Liver (tissue), 9 donors: ENCODE measurements around the gene KPNA5. TPM values are rescaled to one million over a fixed set of nuclear protein-coding genes. Genes with fewer than 3 reads are reported as not detected.

ENCODE experiments used
- DNase-seq: peaks from one replicate; pipeline ENCODE4 v3.0.0-alpha.2; 2017; ENCODE audit warnings: low spot score
- H3K27ac ChIP-seq, 2 donors: one replicate each; pipeline ENCODE4 v1.7.0; 2013; ENCODE audit warnings: inconsistent platforms in 2 of 2, low read length in 2 of 2, control low read depth in 1 of 2, low read depth in 1 of 2, mild to moderate bottlenecking in 1 of 2
- H3K27me3 ChIP-seq, 4 donors: one replicate each; pipeline versions ENCODE4 v1.6.1 to v1.7.0; 2013; ENCODE audit warnings: low read length in 3 of 4, inconsistent platforms in 1 of 4, mild to moderate bottlenecking in 1 of 4, moderate library complexity in 1 of 4; ENCODE audit not compliant: control insufficient read depth in 4 of 4, insufficient read depth in 4 of 4
- H3K36me3 ChIP-seq, 4 donors: one replicate each; pipeline versions ENCODE4 v1.6.1 to v1.7.0; 2013; ENCODE audit warnings: low read length in 3 of 4, mild to moderate bottlenecking in 3 of 4, low read depth in 1 of 4, moderate library complexity in 1 of 4; ENCODE audit not compliant: control insufficient read depth in 4 of 4, insufficient read depth in 3 of 4
- H3K4me1 ChIP-seq, 4 donors: one replicate each; pipeline versions ENCODE4 v1.6.1 to v1.7.0; 2013; ENCODE audit warnings: low read length in 3 of 4, mild to moderate bottlenecking in 3 of 4, moderate library complexity in 1 of 4; ENCODE audit not compliant: control insufficient read depth in 4 of 4, insufficient read depth in 4 of 4
- H3K4me3 ChIP-seq, 3 donors: one replicate each; pipeline versions ENCODE4 v1.6.1 to v1.7.0; 2013; ENCODE audit warnings: low read length in 3 of 3, control low read depth in 1 of 3, low read depth in 1 of 3, mild to moderate bottlenecking in 1 of 3
- H3K9ac ChIP-seq, 2 donors: one replicate each; pipeline ENCODE4 v1.7.0; 2013; ENCODE audit warnings: low read length in 2 of 2, mild to moderate bottlenecking in 2 of 2, moderate library complexity in 2 of 2, control low read depth in 1 of 2, low read depth in 1 of 2
- H3K9me3 ChIP-seq, 4 donors: one replicate each; pipeline versions ENCODE4 v1.6.1 to v1.7.0; 2013; ENCODE audit warnings: low read length in 3 of 4; ENCODE audit not compliant: control insufficient read depth in 4 of 4
- FOXA2 ChIP-seq: IDR thresholded peaks from 2 replicates; pipeline ENCODE4 v1.6.1; 2016; ENCODE audit warnings: antibody characterized with exemption
- GABPA ChIP-seq, 2 donors: IDR thresholded peaks in 1 of 2; conservative IDR thresholded peaks in 1 of 2; 2 replicates each; pipeline ENCODE4 v1.6.1; 2016; ENCODE audit warnings: antibody characterized with exemption in 2 of 2, mild to moderate bottlenecking in 1 of 2, moderate library complexity in 1 of 2
- HNF4A ChIP-seq, 2 donors: conservative IDR thresholded peaks; 2 replicates each; pipeline ENCODE4 v1.6.1; 2016; ENCODE audit warnings: antibody characterized with exemption in 2 of 2, mild to moderate bottlenecking in 2 of 2
- HNF4G ChIP-seq: IDR thresholded peaks from 2 replicates; pipeline ENCODE4 v1.6.1; 2016; ENCODE audit warnings: antibody characterized with exemption
- JUND ChIP-seq, 2 donors: IDR thresholded peaks; 2 replicates each; pipeline ENCODE4 v1.6.1; 2016; ENCODE audit warnings: antibody characterized with exemption in 2 of 2
- NR2F2 ChIP-seq: IDR thresholded peaks from 2 replicates; pipeline ENCODE4 v1.6.1; 2016; ENCODE audit warnings: antibody characterized with exemption
- RAD21 ChIP-seq, 2 donors: IDR thresholded peaks; 2 replicates each; pipeline ENCODE4 v1.6.1; 2016; ENCODE audit warnings: antibody characterized with exemption in 2 of 2, mild to moderate bottlenecking in 2 of 2
- RXRA ChIP-seq, 2 donors: IDR thresholded peaks; 2 replicates each; pipeline ENCODE4 v1.6.1; 2017 to 2018; ENCODE audit warnings: antibody characterized with exemption in 2 of 2, mild to moderate bottlenecking in 1 of 2
- TAF1 ChIP-seq: conservative IDR thresholded peaks from 2 replicates; pipeline ENCODE4 v1.6.1; 2016; ENCODE audit warnings: antibody characterized with exemption, mild to moderate bottlenecking
- YY1 ChIP-seq: IDR thresholded peaks from 2 replicates; pipeline ENCODE4 v1.6.1; 2016; ENCODE audit warnings: antibody characterized with exemption, mild to moderate bottlenecking
- WGBS: extraction: QIAGEN DNeasy Blood & Tissue Kit; methylation state at CpG from one replicate; pipeline ENCODE4 v1.1.7; 2013; 5-methylcytosine and 5-hydroxymethylcytosine counted together
- polyA plus RNA-seq, 2 donors: library from polyadenylated mRNA; stranded (reverse) in 1 of 2; unstranded in 1 of 2; fragments of 200-250 nt in 1 of 2; fragments of >200 nt in 1 of 2; fragmentation: Nextera tagmentation in 1 of 2; extraction: Ambion mirVana in 1 of 2; gene quantifications; one replicate each; pipeline versions ENCODE4 v1.2.1 to v1.2.3, GENCODE V29; 2013 to 2015
- total RNA-seq, 2 donors: library from RNA; depleted of rRNA; stranded (reverse); fragments of >200 nt; gene quantifications; one replicate each; pipeline ENCODE4 v1.2.3, GENCODE V29; 2014
- TF ChIP-seq, protein P1 (sequence below): fragments of 150-350 bp; IDR thresholded peaks from 2 replicates; pipeline ENCODE4 v1.5.1; 2017; ENCODE audit warnings: improper control_type of control experiment, low read depth, low read length; ENCODE audit not compliant: missing input control
- TF ChIP-seq, protein P2 (sequence below): IDR thresholded peaks from 2 replicates; pipeline ENCODE4 v1.6.1; 2016; ENCODE audit warnings: antibody characterized with exemption
- TF ChIP-seq, protein P3 (sequence below): IDR thresholded peaks from 2 replicates; pipeline ENCODE4 v1.6.1; 2016; ENCODE audit warnings: antibody characterized with exemption, mild to moderate bottlenecking
- TF ChIP-seq, protein P4 (sequence below): IDR thresholded peaks from 2 replicates; pipeline ENCODE4 v1.6.1; 2016; ENCODE audit warnings: antibody characterized with exemption
- donor health status: healthy.
- donor health status: healthy.
- donor health status: healthy.
- donor health status: healthy.
- donor health status: healthy.

Gene KPNA5
- total and polyA plus RNA-seq, 4 donors: 0.63 to 3.6 (median 2.3) TPM

- Histone ChIP-seq H3K27ac (no peak overlapping the region), H3K27me3 (no peaks in the 10 kb centered on the region), H3K4me3 (no peak overlapping the region), H3K9me3 (no peaks in the 10 kb centered on the region), H3K36me3 (peaks cover 2 to 14% (median 5%) of the 10 kb centered on the region in 4 donors), H3K9ac (no peak overlapping the region), H3K4me1 (no peaks in the 10 kb centered on the region)
- WGBS: 53% methylated on average over 5 of the region's 5 CpGs
- no peak for DNase-seq
- TF ChIP-seq RXRA (IDR thresholded peaks at IDR 0.05) (no peak), RAD21 (IDR thresholded peaks at IDR 0.05) (no peak)
- TF ChIP-seq, protein P1, sequence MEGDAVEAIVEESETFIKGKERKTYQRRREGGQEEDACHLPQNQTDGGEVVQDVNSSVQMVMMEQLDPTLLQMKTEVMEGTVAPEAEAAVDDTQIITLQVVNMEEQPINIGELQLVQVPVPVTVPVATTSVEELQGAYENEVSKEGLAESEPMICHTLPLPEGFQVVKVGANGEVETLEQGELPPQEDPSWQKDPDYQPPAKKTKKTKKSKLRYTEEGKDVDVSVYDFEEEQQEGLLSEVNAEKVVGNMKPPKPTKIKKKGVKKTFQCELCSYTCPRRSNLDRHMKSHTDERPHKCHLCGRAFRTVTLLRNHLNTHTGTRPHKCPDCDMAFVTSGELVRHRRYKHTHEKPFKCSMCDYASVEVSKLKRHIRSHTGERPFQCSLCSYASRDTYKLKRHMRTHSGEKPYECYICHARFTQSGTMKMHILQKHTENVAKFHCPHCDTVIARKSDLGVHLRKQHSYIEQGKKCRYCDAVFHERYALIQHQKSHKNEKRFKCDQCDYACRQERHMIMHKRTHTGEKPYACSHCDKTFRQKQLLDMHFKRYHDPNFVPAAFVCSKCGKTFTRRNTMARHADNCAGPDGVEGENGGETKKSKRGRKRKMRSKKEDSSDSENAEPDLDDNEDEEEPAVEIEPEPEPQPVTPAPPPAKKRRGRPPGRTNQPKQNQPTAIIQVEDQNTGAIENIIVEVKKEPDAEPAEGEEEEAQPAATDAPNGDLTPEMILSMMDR: no peak
Measured at GRCh38 chr6:116648156-116648555, 32.9 kb upstream of the KPNA5 start.

DNA sequence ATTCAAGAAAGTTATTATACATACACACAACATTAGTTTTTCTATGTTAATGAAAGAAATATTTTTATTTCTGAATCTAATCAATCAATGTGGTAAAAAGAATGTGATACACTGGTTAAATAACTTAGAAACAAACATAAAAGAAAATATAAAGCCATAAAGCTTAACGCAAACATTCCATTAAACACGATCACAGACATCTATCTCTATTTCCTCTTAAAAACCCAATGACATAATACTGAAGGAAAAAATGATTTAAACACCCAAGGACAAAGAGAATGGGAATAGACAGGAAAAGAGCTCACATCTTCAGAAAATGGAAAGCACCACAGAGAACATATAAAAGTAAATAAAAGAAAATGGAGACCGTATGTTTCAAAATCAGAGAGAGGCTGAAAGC, 31.9 kb upstream of the KPNA5 start:
- no peak for TF ChIP-seq RAD21 (IDR thresholded peaks at IDR 0.05)
- TF ChIP-seq, protein P2, sequence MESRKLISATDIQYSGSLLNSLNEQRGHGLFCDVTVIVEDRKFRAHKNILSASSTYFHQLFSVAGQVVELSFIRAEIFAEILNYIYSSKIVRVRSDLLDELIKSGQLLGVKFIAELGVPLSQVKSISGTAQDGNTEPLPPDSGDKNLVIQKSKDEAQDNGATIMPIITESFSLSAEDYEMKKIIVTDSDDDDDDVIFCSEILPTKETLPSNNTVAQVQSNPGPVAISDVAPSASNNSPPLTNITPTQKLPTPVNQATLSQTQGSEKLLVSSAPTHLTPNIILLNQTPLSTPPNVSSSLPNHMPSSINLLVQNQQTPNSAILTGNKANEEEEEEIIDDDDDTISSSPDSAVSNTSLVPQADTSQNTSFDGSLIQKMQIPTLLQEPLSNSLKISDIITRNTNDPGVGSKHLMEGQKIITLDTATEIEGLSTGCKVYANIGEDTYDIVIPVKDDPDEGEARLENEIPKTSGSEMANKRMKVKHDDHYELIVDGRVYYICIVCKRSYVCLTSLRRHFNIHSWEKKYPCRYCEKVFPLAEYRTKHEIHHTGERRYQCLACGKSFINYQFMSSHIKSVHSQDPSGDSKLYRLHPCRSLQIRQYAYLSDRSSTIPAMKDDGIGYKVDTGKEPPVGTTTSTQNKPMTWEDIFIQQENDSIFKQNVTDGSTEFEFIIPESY: no peak
- no peak for TF ChIP-seq JUND (IDR thresholded peaks at IDR 0.05)
- TF ChIP-seq YY1: no peak
- TF ChIP-seq, protein P3, sequence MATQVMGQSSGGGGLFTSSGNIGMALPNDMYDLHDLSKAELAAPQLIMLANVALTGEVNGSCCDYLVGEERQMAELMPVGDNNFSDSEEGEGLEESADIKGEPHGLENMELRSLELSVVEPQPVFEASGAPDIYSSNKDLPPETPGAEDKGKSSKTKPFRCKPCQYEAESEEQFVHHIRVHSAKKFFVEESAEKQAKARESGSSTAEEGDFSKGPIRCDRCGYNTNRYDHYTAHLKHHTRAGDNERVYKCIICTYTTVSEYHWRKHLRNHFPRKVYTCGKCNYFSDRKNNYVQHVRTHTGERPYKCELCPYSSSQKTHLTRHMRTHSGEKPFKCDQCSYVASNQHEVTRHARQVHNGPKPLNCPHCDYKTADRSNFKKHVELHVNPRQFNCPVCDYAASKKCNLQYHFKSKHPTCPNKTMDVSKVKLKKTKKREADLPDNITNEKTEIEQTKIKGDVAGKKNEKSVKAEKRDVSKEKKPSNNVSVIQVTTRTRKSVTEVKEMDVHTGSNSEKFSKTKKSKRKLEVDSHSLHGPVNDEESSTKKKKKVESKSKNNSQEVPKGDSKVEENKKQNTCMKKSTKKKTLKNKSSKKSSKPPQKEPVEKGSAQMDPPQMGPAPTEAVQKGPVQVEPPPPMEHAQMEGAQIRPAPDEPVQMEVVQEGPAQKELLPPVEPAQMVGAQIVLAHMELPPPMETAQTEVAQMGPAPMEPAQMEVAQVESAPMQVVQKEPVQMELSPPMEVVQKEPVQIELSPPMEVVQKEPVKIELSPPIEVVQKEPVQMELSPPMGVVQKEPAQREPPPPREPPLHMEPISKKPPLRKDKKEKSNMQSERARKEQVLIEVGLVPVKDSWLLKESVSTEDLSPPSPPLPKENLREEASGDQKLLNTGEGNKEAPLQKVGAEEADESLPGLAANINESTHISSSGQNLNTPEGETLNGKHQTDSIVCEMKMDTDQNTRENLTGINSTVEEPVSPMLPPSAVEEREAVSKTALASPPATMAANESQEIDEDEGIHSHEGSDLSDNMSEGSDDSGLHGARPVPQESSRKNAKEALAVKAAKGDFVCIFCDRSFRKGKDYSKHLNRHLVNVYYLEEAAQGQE: no peak
- no peak for TF ChIP-seq GABPA (IDR thresholded peaks at IDR 0.05 in 1 of 2, conservative IDR thresholded peaks at IDR 0.05 in 1 of 2)
- TF ChIP-seq NR2F2: no peak
- TF ChIP-seq, protein P1: no peak
- no peak for TF ChIP-seq HNF4G
- TF ChIP-seq TAF1: no peak
- TF ChIP-seq, protein P4, sequence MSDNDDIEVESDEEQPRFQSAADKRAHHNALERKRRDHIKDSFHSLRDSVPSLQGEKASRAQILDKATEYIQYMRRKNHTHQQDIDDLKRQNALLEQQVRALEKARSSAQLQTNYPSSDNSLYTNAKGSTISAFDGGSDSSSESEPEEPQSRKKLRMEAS: no peak
- no peak for TF ChIP-seq FOXA2
- TF ChIP-seq HNF4A (conservative IDR thresholded peaks at IDR 0.05): no peak
- TF ChIP-seq RXRA (IDR thresholded peaks at IDR 0.05): no peak
- Histone ChIP-seq H3K36me3 (peaks cover 2 to 14% (median 5%) of the 10 kb centered on the region in 4 donors), H3K27me3 (no peaks in the 10 kb centered on the region)

More for the DNA sequence above, 31.9 kb upstream of the KPNA5 start:
- Histone ChIP-seq H3K9me3 (no peaks in the 10 kb centered on the region), H3K4me1 (no peaks in the 10 kb centered on the region), H3K4me3 (no peak overlapping the region), H3K9ac (no peak overlapping the region), H3K27ac (no peak overlapping the region)
- DNase-seq: no peak
- WGBS: 88% methylated on average over 3 of the region's 3 CpGs
